Peyer's patch (tissue), 4 donors: ENCODE results near the gene IFNAR1. TPM values are rescaled to one million over a fixed set of nuclear protein-coding genes. Genes with fewer than 3 reads are reported as not detected.

Experiments
- DNase-seq, 3 donors: peaks; one replicate each; pipeline ENCODE4 v3.0.0-alpha.2; 2017 to 2019
- H3K27ac ChIP-seq, 4 donors: fragments of 200-600 bp; sonication (generic); one replicate each; pipeline ENCODE4 v1.5.1; 2016 to 2019
- H3K27me3 ChIP-seq, 2 donors: fragments of 200-600 bp; sonication (generic); one replicate each; pipeline ENCODE4 v1.5.1; 2019
- H3K36me3 ChIP-seq, 3 donors: fragments of 200-600 bp; sonication (generic); one replicate each; pipeline ENCODE4 v1.5.1; 2016 to 2019
- H3K4me1 ChIP-seq, 4 donors: fragments of 200-600 bp; sonication (generic); one replicate each; pipeline ENCODE4 v1.5.1; 2016 to 2019
- H3K4me3 ChIP-seq, 4 donors: fragments of 200-600 bp; sonication (generic); 1 replicate in 3 of 4; 2 replicates in 1 of 4; pipeline ENCODE4 v1.5.1; 2016 to 2019; ENCODE audit warnings: mild to moderate bottlenecking in 1 of 4
- H3K9me3 ChIP-seq, 4 donors: fragments of 200-600 bp; sonication (generic); one replicate each; pipeline ENCODE4 v1.5.1; 2016 to 2019; ENCODE audit warnings: mild to moderate bottlenecking in 1 of 4
- CTCF ChIP-seq, 6 experiments: fragments of 450-650 bp in 4 of 6; fragments of 200-600 bp in 2 of 6; sonication (generic) in 1 of 6; IDR thresholded peaks; one replicate each; pipeline ENCODE4 v1.5.1; 2017 to 2019; ENCODE audit warnings: antibody characterized with exemption in 6 of 6, mild to moderate bottlenecking in 3 of 6, moderate library complexity in 1 of 6
- POLR2A ChIP-seq, 2 donors: fragments of 450-650 bp; IDR thresholded peaks; one replicate each; pipeline ENCODE4 v1.5.1; 2017; ENCODE audit warnings: antibody characterized with exemption in 2 of 2, mild to moderate bottlenecking in 2 of 2, moderate library complexity in 2 of 2
- total RNA-seq, 4 donors: library from RNA; depleted of rRNA; stranded (reverse); fragments of >200 nt; gene quantifications; one replicate each; pipeline ENCODE4 v1.1.0, GENCODE V29; 2016

The IFNAR1 gene
- total RNA-seq, 4 donors from 2014 or later: 14.9 to 23.1 (median 21.9) TPM

- peak in 1 of 3 donors; percentile 34 for DNase-seq
- H3K9me3 ChIP-seq: peaks cover 0 to 3% (median 0%) of the 10 kb centered on the region in 4 donors
- peaks cover 0 to 10% (median 7%) of the 10 kb centered on the region in 4 donors for H3K4me1 ChIP-seq
- peak overlapping the region; percentile 16 to 65 (median 42) for H3K27ac ChIP-seq
- TF ChIP-seq CTCF (IDR thresholded peaks at IDR 0.05) (no peak), POLR2A (IDR thresholded peaks at IDR 0.05) (no peak)
- no peaks in the 10 kb centered on the region for H3K27me3 ChIP-seq
- no peaks in the 10 kb centered on the region for H3K36me3 ChIP-seq
- no peak overlapping the region for H3K4me3 ChIP-seq
Observed at GRCh38 chr21:33373451-33373850, 48.7 kb downstream of the IFNAR1 start.

- TF ChIP-seq CTCF (IDR thresholded peaks at IDR 0.05): no peak
- TF ChIP-seq POLR2A (IDR thresholded peaks at IDR 0.05): no peak
- H3K4me3 ChIP-seq: no peak overlapping the region
- peak overlapping the region in 3 of 4 donors; percentile 39 to 65 (median 46) for H3K27ac ChIP-seq
- H3K36me3 ChIP-seq: no peaks in the 10 kb centered on the region
- DNase-seq: no peak
- peaks cover 0 to 3% (median 0%) of the 10 kb centered on the region in 4 donors for H3K9me3 ChIP-seq
- H3K27me3 ChIP-seq: no peaks in the 10 kb centered on the region
- H3K4me1 ChIP-seq: peaks cover 0 to 10% (median 7%) of the 10 kb centered on the region in 4 donors
Observed at GRCh38 chr21:33374080-33374449, 49.3 kb downstream of the IFNAR1 start.

GRCh38 chr21:33374450-33375096 is 49.8 kb downstream of the IFNAR1 start:
- Histone ChIP-seq H3K4me1 (peaks cover 0 to 12% (median 7%) of the 10 kb centered on the region in 4 donors), H3K4me3 (no peak overlapping the region), H3K9me3 (peaks cover 0 to 3% (median 0%) of the 10 kb centered on the region in 4 donors), H3K27me3 (no peaks in the 10 kb centered on the region), H3K27ac (peak overlapping the region in 3 of 4 donors; percentile 39 to 65 (median 61)), H3K36me3 (no peaks in the 10 kb centered on the region)
- peak; percentile 59 to 87 (median 60) for DNase-seq
- no peak for TF ChIP-seq POLR2A (IDR thresholded peaks at IDR 0.05)
- TF ChIP-seq CTCF (IDR thresholded peaks at IDR 0.05): peak; percentile 29 to 72 (median 64)

- peak overlapping the region in 2 of 4 donors; percentile 61 to 65 for H3K27ac ChIP-seq
- no peak overlapping the region for H3K4me3 ChIP-seq
- TF ChIP-seq CTCF (IDR thresholded peaks at IDR 0.05) (no peak), POLR2A (IDR thresholded peaks at IDR 0.05) (no peak)
- DNase-seq: peak in 1 of 3 donors; percentile 23
- peaks cover 0 to 2% (median 0%) of the 10 kb centered on the region in 4 donors for H3K9me3 ChIP-seq
- no peaks in the 10 kb centered on the region for H3K27me3 ChIP-seq
- H3K36me3 ChIP-seq: no peaks in the 10 kb centered on the region
- H3K4me1 ChIP-seq: peaks cover 4 to 18% (median 13%) of the 10 kb centered on the region in 4 donors
Observed at GRCh38 chr21:33375101-33375644, 50.4 kb downstream of the IFNAR1 start.

GRCh38 chr21:33377221-33377920 is 52.6 kb downstream of the IFNAR1 start:
- H3K36me3 ChIP-seq: no peaks in the 10 kb centered on the region
- no peak overlapping the region for H3K27ac ChIP-seq
- DNase-seq: peak in 1 of 3 donors; percentile 33
- no peak overlapping the region for H3K4me3 ChIP-seq
- peaks cover 5 to 34% (median 23%) of the 10 kb centered on the region in 4 donors for H3K4me1 ChIP-seq
- no peaks in the 10 kb centered on the region for H3K9me3 ChIP-seq
- H3K27me3 ChIP-seq: no peaks in the 10 kb centered on the region
- TF ChIP-seq POLR2A (IDR thresholded peaks at IDR 0.05): no peak
- TF ChIP-seq CTCF (IDR thresholded peaks at IDR 0.05): no peak
